ENCODE measurements around the gene CDC42BPB.

The CDC42BPB gene

GRCh38 chr14:102968306-102968705 lies 89.0 kb downstream of the CDC42BPB start:
- DNase-seq (ENCODE audit: low read depth), result no peak
- no peak for TF ChIP-seq POLR2A (IDR thresholded peaks at IDR 0.05; ENCODE audit: extremely low read depth, insufficient read length)
- TF ChIP-seq MYC (IDR thresholded peaks at IDR 0.05; ENCODE audit: low read depth, low read length), result no peak
- TF ChIP-seq MAX (IDR thresholded peaks at IDR 0.05; ENCODE audit: low read depth, low read length), result no peak
- TF ChIP-seq CTCF (IDR thresholded peaks at IDR 0.05; ENCODE audit: low read depth, low read length), result no peak
- no peak overlapping the region for H3K4me3 ChIP-seq (ENCODE audit: low read depth, low read length)

GRCh38 chr14:102967506-102967795 lies 89.9 kb downstream of the CDC42BPB start:
- no peak overlapping the region for H3K4me3 ChIP-seq (ENCODE audit: low read depth, low read length)
- no peak for DNase-seq (ENCODE audit: low read depth)
- TF ChIP-seq MAX (IDR thresholded peaks at IDR 0.05; ENCODE audit: low read depth, low read length), result no peak
- TF ChIP-seq MYC (IDR thresholded peaks at IDR 0.05; ENCODE audit: low read depth, low read length), result no peak
- no peak for TF ChIP-seq CTCF (IDR thresholded peaks at IDR 0.05; ENCODE audit: low read depth, low read length)
- no peak for TF ChIP-seq POLR2A (IDR thresholded peaks at IDR 0.05; ENCODE audit: extremely low read depth, insufficient read length)

- TF ChIP-seq POLR2A (IDR thresholded peaks at IDR 0.05; ENCODE audit: extremely low read depth, insufficient read length) (no peak), MAX (IDR thresholded peaks at IDR 0.05; ENCODE audit: low read depth, low read length) (no peak), MYC (IDR thresholded peaks at IDR 0.05; ENCODE audit: low read depth, low read length) (no peak), CTCF (IDR thresholded peaks at IDR 0.05; ENCODE audit: low read depth, low read length) (no peak)
- H3K4me3 ChIP-seq (ENCODE audit: low read depth, low read length), result no peak overlapping the region
- no peak for DNase-seq (ENCODE audit: low read depth)
Measured at GRCh38 chr14:102966681-102967505, 90.5 kb downstream of the CDC42BPB start.

GRCh38 chr14:102965971-102966655 lies 91.2 kb downstream of the CDC42BPB start:
- TF ChIP-seq MYC (IDR thresholded peaks at IDR 0.05; ENCODE audit: low read depth, low read length) (no peak), MAX (IDR thresholded peaks at IDR 0.05; ENCODE audit: low read depth, low read length) (no peak), POLR2A (IDR thresholded peaks at IDR 0.05; ENCODE audit: extremely low read depth, insufficient read length) (no peak), CTCF (IDR thresholded peaks at IDR 0.05; ENCODE audit: low read depth, low read length) (no peak)
- no peak for DNase-seq (ENCODE audit: low read depth)
- H3K4me3 ChIP-seq (ENCODE audit: low read depth, low read length), result no peak overlapping the region

GRCh38 chr14:102965282-102965681 lies 92.1 kb downstream of the CDC42BPB start:
- TF ChIP-seq MYC (IDR thresholded peaks at IDR 0.05; ENCODE audit: low read depth, low read length), result no peak
- no peak for TF ChIP-seq POLR2A (IDR thresholded peaks at IDR 0.05; ENCODE audit: extremely low read depth, insufficient read length)
- no peak for TF ChIP-seq CTCF (IDR thresholded peaks at IDR 0.05; ENCODE audit: low read depth, low read length)
- TF ChIP-seq MAX (IDR thresholded peaks at IDR 0.05; ENCODE audit: low read depth, low read length), result no peak
- H3K4me3 ChIP-seq (ENCODE audit: low read depth, low read length), result no peak overlapping the region
- no peak for DNase-seq (ENCODE audit: low read depth)
